Keratinocyte (primary cell): Measurements from ENCODE around the gene SLC9A6.

ENCODE experiments used
- CTCF ChIP-seq, 3 experiments: IDR thresholded peaks in 1 of 3; conservative IDR thresholded peaks in 1 of 3; optimal IDR thresholded peaks in 1 of 3; 2 replicates in 2 of 3; 3 replicates in 1 of 3; pipeline versions ENCODE3 to v1.5.1; 2011; ENCODE audit warnings: low read length in 3 of 3, mild to moderate bottlenecking in 3 of 3, moderate library complexity in 2 of 3, control low read depth in 1 of 3, inconsistent platforms in 1 of 3; ENCODE audit not compliant: insufficient read depth in 2 of 3; ENCODE audit errors: extremely low read depth in 1 of 3
- EZH2 ChIP-seq: IDR thresholded peaks from one replicate; pipeline ENCODE4 v1.6.1; 2012; ENCODE audit warnings: inconsistent platforms, mild to moderate bottlenecking, low read length, moderate library complexity

- TF ChIP-seq CTCF (optimal IDR thresholded peaks at IDR 0.05 in 1 of 3, IDR thresholded peaks at IDR 0.05 in 1 of 3, conservative IDR thresholded peaks at IDR 0.05 in 1 of 3; ENCODE audit: extremely low read depth in 1 of 3, insufficient read depth in 2 of 3, low read length in 3 of 3) (no peak), EZH2 (no peak)
Observed at GRCh38 chrX:136046295-136047015, 61.2 kb downstream of the SLC9A6 start.
